ENCODE results near the gene ELAVL2.

DNA sequence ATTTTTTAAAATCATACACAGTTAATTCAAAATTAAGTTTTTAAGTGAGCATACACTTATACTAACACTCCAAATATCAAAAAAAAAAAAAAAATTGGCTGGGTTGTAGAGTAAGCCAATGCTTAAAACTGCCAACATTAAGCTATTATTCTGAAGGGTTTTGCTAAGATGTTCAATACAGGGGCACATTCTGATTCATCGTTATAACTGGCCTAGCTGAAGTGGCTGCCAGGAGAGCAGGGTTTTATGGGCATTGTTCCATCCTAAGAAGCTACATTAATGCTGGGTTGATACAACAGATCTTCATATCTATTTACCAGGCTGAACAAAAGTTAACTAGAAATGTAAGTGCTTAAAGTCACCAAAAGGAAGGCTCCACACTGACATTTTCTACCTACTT is 13.4 kb downstream of the ELAVL2 start:
- TF ChIP-seq, protein P1, sequence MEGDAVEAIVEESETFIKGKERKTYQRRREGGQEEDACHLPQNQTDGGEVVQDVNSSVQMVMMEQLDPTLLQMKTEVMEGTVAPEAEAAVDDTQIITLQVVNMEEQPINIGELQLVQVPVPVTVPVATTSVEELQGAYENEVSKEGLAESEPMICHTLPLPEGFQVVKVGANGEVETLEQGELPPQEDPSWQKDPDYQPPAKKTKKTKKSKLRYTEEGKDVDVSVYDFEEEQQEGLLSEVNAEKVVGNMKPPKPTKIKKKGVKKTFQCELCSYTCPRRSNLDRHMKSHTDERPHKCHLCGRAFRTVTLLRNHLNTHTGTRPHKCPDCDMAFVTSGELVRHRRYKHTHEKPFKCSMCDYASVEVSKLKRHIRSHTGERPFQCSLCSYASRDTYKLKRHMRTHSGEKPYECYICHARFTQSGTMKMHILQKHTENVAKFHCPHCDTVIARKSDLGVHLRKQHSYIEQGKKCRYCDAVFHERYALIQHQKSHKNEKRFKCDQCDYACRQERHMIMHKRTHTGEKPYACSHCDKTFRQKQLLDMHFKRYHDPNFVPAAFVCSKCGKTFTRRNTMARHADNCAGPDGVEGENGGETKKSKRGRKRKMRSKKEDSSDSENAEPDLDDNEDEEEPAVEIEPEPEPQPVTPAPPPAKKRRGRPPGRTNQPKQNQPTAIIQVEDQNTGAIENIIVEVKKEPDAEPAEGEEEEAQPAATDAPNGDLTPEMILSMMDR (IDR thresholded peaks at IDR 0.05), result no peak
- TF ChIP-seq POLR2A (IDR thresholded peaks at IDR 0.05), result no peak
